BJ (cell line): ENCODE measurements around the gene NUPR2. TPM values are rescaled to one million over a fixed set of nuclear protein-coding genes. Genes with fewer than 3 reads are reported as not detected.
"Not testable (repeated sequence)": the region's sequence is repeated elsewhere in the genome, so short reads cannot be mapped to it uniquely, and the experiment has no call there.

Experiments used
- CTCF ChIA-PET: fragments of 350-600 bp; formaldehyde crosslinking; extraction: SDS; loops from one replicate; lab custom pipeline; 2021; ENCODE audit warnings: antibody characterized with exemption, inconsistent platforms; lab: Yijun Ruan, JAX
- POLR2A ChIA-PET: fragments of 300-600 bp; sonication (Branson Sonifier 250); formaldehyde crosslinking; extraction: SDS; loops from one replicate; lab custom pipeline; 2021; ENCODE audit warnings: antibody characterized with exemption; lab: Charles Lee
- DNase-seq: peaks from one replicate; pipeline ENCODE4 v3.0.0-alpha.2; 2011; ENCODE audit warnings: low read depth
- H3K27me3 ChIP-seq: 2 replicates; pipeline ENCODE4 v1.6.0; 2011; ENCODE audit warnings: low read length; ENCODE audit not compliant: control insufficient read depth, insufficient read depth
- H3K36me3 ChIP-seq: 2 replicates; pipeline ENCODE4 v1.5.1; 2011; ENCODE audit warnings: low read length; ENCODE audit not compliant: control insufficient read depth, insufficient read depth
- H3K4me3 ChIP-seq: 2 replicates; pipeline ENCODE4 v1.5.1; 2011; ENCODE audit warnings: low read depth, mild to moderate bottlenecking, control low read depth, low read length
- polyA minus RNA-seq: library from RNA; depleted of rRNA, polyadenylated mRNA; stranded (reverse); fragments of >200 nt; gene quantifications from 2 replicates; pipeline ENCODE4 v1.2.3, GENCODE V29; 2011; rRNA and poly(A)+ RNA removed
- polyA plus RNA-seq: library from polyadenylated mRNA; depleted of rRNA; stranded (reverse); fragments of >200 nt; gene quantifications from 2 replicates; pipeline ENCODE4 v1.2.3, GENCODE V29; 2011; rRNA removed
- TF ChIP-seq, protein P1 (sequence below): IDR thresholded peaks from 2 replicates; pipeline ENCODE4 v1.5.1; 2011; ENCODE audit warnings: low read depth, mild to moderate bottlenecking, control low read depth, inconsistent platforms, low read length, moderate library complexity; ENCODE audit not compliant: insufficient read depth

NUPR2 gene, protein sequence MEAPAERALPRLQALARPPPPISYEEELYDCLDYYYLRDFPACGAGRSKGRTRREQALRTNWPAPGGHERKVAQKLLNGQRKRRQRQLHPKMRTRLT
- polyA plus RNA-seq (not detected in 2 replicates), polyA minus RNA-seq (not detected in 2 replicates)

- no peak for DNase-seq
- H3K4me3 ChIP-seq: no peak within 1 kb of the TSS
- ChIA-PET CTCF (no interaction called here), POLR2A (no interaction called here)
- no peaks in the 10 kb centered on the region for H3K27me3 ChIP-seq
- TF ChIP-seq, protein P1, sequence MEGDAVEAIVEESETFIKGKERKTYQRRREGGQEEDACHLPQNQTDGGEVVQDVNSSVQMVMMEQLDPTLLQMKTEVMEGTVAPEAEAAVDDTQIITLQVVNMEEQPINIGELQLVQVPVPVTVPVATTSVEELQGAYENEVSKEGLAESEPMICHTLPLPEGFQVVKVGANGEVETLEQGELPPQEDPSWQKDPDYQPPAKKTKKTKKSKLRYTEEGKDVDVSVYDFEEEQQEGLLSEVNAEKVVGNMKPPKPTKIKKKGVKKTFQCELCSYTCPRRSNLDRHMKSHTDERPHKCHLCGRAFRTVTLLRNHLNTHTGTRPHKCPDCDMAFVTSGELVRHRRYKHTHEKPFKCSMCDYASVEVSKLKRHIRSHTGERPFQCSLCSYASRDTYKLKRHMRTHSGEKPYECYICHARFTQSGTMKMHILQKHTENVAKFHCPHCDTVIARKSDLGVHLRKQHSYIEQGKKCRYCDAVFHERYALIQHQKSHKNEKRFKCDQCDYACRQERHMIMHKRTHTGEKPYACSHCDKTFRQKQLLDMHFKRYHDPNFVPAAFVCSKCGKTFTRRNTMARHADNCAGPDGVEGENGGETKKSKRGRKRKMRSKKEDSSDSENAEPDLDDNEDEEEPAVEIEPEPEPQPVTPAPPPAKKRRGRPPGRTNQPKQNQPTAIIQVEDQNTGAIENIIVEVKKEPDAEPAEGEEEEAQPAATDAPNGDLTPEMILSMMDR: no peak
- no peaks in the 10 kb centered on the region for H3K36me3 ChIP-seq
These were observed at the start of gene NUPR2 for GRCh38 chr7:56115852-56116538. Gene NUPR2 (minus strand): TSS chr7:56116417. CDS start chr7:56116314, 103 bp downstream.

DNA sequence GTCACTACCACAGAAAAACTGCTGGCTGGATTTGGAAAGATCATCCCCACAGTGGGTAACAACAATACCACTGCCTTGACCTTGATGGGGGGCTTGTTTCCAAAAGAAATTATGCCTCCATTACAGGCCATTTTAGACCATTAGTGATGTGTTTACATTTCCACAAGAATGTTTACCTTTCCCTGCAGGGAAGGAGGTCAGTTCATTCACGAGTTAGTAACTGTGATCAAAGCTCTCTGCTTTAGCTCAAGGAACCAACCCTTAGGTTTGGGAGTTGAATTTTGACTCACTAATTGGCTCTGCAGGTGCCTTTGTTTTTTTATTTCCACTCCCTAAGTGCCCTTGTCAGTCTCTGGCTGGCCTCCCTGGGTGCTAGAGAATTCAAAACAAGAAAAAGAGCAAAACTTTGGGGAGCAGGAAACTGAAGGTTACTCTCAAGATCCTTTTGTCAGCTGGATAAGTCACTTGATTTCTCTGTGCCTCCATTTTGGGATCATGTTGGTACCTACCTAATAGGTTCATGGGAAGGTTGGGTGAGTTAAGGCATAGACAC lies 41.1 kb upstream of the NUPR2 start:
- Histone ChIP-seq H3K4me3 (no peak overlapping the region), H3K36me3 (no peaks in the 10 kb centered on the region; the same call in 1 of the 2 replicates), H3K27me3 (no peaks in the 10 kb centered on the region)
- TF ChIP-seq, protein P1: no peak
- CTCF ChIA-PET: no interaction called here
- POLR2A ChIA-PET: no interaction called here
- no peak for DNase-seq

GRCh38 chr7:56131062-56131461 lies 14.8 kb upstream of the NUPR2 start:
- H3K4me3 ChIP-seq, H3K27me3 ChIP-seq, POLR2A ChIA-PET, DNase-seq, H3K36me3 ChIP-seq: not testable (repeated sequence)
- CTCF ChIA-PET: interaction anchor here (0.6 kb wide), 1 partner anchor 1743 kb away, joined by 4 read pairs; no protein-coding TSS in a partner anchor

DNA sequence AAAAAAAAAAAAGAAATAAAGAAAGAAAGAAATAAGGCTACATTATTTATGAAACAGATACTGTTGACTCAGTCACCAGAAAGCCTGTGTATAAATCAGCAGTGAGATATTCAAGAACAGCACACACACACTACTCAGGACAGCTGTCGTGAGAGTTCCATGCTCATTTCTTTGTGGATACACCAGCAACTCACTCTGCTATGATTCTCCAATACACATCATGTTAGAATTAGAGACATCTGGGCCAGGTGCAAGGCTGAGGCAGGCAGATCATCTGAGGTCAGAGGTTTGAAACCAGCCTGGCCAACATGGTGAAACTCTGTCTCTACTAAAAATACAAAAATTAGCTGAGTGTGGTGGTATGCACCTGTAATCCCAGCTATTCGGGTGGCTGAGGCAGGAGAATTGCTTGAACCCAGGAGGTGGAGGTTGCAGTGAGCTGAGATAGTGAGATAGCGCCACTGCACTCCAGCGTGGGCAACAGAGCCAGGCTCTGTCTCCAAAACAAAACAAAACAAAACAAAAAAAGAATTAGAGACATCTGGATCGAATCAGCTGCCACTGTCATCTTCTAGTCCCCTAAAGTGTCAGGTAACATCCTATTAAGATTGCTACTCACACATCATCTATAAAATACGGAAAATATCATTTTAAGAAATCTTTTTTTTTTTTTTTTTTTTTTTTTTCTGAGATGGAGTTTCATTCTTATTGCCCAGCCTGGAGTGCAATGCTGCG lies 11.2 kb upstream of the NUPR2 start:
- no peaks in the 10 kb centered on the region for H3K27me3 ChIP-seq
- ChIA-PET CTCF (no interaction called here), POLR2A (no interaction called here)
- no peaks in the 10 kb centered on the region for H3K36me3 ChIP-seq
- TF ChIP-seq, protein P1: no peak
- no peak overlapping the region for H3K4me3 ChIP-seq
- no peak for DNase-seq

DNA sequence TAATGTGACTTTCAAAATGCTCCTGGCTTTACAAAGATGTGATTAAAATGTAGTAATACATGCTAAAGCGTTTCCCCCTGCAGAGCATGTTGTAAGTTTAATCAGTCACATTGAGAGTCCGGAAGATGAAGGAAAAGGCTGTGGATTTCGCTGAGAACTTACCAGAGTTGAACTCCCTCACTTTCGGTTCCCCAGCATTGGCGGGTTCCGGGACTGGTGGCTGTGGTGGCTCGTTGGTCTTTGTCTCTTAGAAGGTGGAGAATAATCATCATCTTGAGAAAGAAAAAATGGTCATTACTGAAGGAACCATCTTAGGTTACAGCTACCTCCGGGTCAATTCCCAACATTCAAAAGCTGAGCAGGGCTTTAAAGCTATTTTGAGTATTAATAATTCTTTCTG lies 9.6 kb upstream of the NUPR2 start:
- Histone ChIP-seq H3K27me3 (no peaks in the 10 kb centered on the region), H3K4me3 (no peak overlapping the region), H3K36me3 (no peaks in the 10 kb centered on the region)
- no peak for DNase-seq
- TF ChIP-seq, protein P1: no peak
- ChIA-PET CTCF (no interaction called here), POLR2A (no interaction called here)
